Cardiac muscle cell (in vitro differentiated cells and primary cell): ENCODE results near the gene AFAP1L1. TPM values are rescaled to one million over a fixed set of nuclear protein-coding genes. Genes with fewer than 3 reads are reported as not detected.

Experiments
- DNase-seq, 2 donors: peaks; one replicate each; pipeline versions ENCODE4 v3.0.0 to v3.0.0-alpha.2; 2010 to 2017; ENCODE audit warnings: low read depth in 1 of 2, low spot score in 1 of 2
- H3K27ac ChIP-seq: fragments of 200-600 bp; sonication (generic); 2 replicates; pipeline ENCODE4 v1.5.1; 2016
- H3K27me3 ChIP-seq: fragments of 200-600 bp; sonication (generic); 2 replicates; pipeline ENCODE4 v1.6.0; 2016; ENCODE audit warnings: control low read depth
- H3K36me3 ChIP-seq: fragments of 200-600 bp; sonication (generic); 2 replicates; pipeline ENCODE4 v1.5.1; 2016; ENCODE audit warnings: control low read depth
- H3K4me1 ChIP-seq: fragments of 200-600 bp; sonication (generic); 2 replicates; pipeline ENCODE4 v1.8.1; 2017; ENCODE audit warnings: low read depth, mild to moderate bottlenecking, mixed run types
- H3K4me3 ChIP-seq: fragments of 200-600 bp; sonication (generic); 2 replicates; pipeline ENCODE4 v1.5.1; 2016; ENCODE audit warnings: mild to moderate bottlenecking
- H3K9me3 ChIP-seq: fragments of 200-600 bp; sonication (generic); 2 replicates; pipeline ENCODE4 v1.5.1; 2017; ENCODE audit warnings: low read depth, mild to moderate bottlenecking, control low read depth
- CTCF ChIP-seq: IDR thresholded peaks from 2 replicates; pipeline ENCODE4 v1.5.1; 2012; ENCODE audit warnings: low read depth, mild to moderate bottlenecking, low read length
- polyA plus RNA-seq: library from polyadenylated mRNA; unstranded; fragments of >200 nt; fragmentation: Nextera tagmentation; extraction: Ambion mirVana; gene quantifications from 2 replicates; pipeline ENCODE4 v1.2.1, GENCODE V29; 2016
- total RNA-seq: library from RNA; depleted of rRNA; stranded (reverse); fragments of >200 nt; gene quantifications from 2 replicates; pipeline ENCODE4 v1.2.3, GENCODE V29; 2016

The AFAP1L1 gene
- total and polyA plus RNA-seq, 2 experiments from 2014 or later: 24.0 to 39.3 TPM

- Histone ChIP-seq H3K4me1 (no peaks in the 10 kb centered on the region), H3K36me3 (no peaks in the 10 kb centered on the region), H3K9me3 (no peaks in the 10 kb centered on the region), H3K4me3 (no peak overlapping the region), H3K27ac (no peak overlapping the region), H3K27me3 (peaks cover 58% of the 10 kb centered on the region)
- TF ChIP-seq CTCF: no peak
- no peak for DNase-seq
Measured at GRCh38 chr5:149240354-149240998, 31.2 kb upstream of the AFAP1L1 start.

GRCh38 chr5:149242339-149242738 lies 29.3 kb upstream of the AFAP1L1 start:
- Histone ChIP-seq H3K36me3 (no peaks in the 10 kb centered on the region), H3K4me3 (no peak overlapping the region), H3K4me1 (no peaks in the 10 kb centered on the region), H3K27me3 (peaks cover 51% of the 10 kb centered on the region), H3K9me3 (no peaks in the 10 kb centered on the region), H3K27ac (no peak overlapping the region)
- DNase-seq: no peak
- no peak for TF ChIP-seq CTCF

- H3K27ac ChIP-seq: no peak overlapping the region
- no peak for TF ChIP-seq CTCF
- H3K4me1 ChIP-seq: no peaks in the 10 kb centered on the region
- H3K4me3 ChIP-seq: no peak overlapping the region
- H3K36me3 ChIP-seq: no peaks in the 10 kb centered on the region
- H3K9me3 ChIP-seq: no peaks in the 10 kb centered on the region
- DNase-seq: no peak
- H3K27me3 ChIP-seq: peaks cover 56% of the 10 kb centered on the region
Measured at GRCh38 chr5:149246906-149247305, 24.8 kb upstream of the AFAP1L1 start.

GRCh38 chr5:149247726-149248125 lies 23.9 kb upstream of the AFAP1L1 start:
- no peaks in the 10 kb centered on the region for H3K4me1 ChIP-seq
- peaks cover 52% of the 10 kb centered on the region for H3K27me3 ChIP-seq
- no peaks in the 10 kb centered on the region for H3K9me3 ChIP-seq
- H3K4me3 ChIP-seq: no peak overlapping the region
- no peak overlapping the region for H3K27ac ChIP-seq
- TF ChIP-seq CTCF: no peak
- no peaks in the 10 kb centered on the region for H3K36me3 ChIP-seq
- DNase-seq: no peak

GRCh38 chr5:149251546-149251945 lies 20.1 kb upstream of the AFAP1L1 start:
- DNase-seq: no peak
- Histone ChIP-seq H3K9me3 (no peaks in the 10 kb centered on the region), H3K27ac (no peak overlapping the region), H3K4me1 (no peaks in the 10 kb centered on the region), H3K27me3 (peaks cover 19% of the 10 kb centered on the region), H3K4me3 (no peak overlapping the region), H3K36me3 (no peaks in the 10 kb centered on the region)
- no peak for TF ChIP-seq CTCF
